Measurements from ENCODE around the gene PKD2.

DNA sequence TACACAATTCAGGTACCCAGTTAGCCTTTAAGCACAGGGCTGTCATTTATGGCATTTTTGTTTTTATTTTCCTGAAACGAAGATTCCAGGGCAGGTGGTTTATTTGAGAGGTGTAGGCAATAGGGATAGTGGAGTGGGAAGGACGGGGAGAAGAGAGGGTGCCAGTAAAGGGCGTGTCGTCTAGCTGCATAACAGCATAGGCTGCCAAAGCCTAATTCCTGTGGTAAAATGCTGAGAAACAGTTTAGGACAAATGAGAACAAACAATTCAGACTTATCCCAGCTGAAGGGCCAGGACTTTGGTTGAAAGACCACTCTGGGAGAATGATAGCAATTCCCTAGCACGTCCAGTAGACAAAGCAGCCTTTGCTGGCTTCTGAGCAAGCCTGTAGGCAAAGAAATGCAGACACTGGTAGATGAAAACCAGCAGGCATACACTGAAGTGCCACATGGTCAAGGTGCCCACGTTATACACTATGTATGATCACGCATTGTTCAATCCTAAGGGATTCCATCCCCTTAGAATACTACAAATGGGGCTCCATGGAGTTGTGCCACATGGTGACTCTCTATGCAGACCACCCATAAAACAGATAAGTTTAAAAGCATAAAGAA lies 70.6 kb downstream of the PKD2 start:
- TF ChIP-seq, protein P1, sequence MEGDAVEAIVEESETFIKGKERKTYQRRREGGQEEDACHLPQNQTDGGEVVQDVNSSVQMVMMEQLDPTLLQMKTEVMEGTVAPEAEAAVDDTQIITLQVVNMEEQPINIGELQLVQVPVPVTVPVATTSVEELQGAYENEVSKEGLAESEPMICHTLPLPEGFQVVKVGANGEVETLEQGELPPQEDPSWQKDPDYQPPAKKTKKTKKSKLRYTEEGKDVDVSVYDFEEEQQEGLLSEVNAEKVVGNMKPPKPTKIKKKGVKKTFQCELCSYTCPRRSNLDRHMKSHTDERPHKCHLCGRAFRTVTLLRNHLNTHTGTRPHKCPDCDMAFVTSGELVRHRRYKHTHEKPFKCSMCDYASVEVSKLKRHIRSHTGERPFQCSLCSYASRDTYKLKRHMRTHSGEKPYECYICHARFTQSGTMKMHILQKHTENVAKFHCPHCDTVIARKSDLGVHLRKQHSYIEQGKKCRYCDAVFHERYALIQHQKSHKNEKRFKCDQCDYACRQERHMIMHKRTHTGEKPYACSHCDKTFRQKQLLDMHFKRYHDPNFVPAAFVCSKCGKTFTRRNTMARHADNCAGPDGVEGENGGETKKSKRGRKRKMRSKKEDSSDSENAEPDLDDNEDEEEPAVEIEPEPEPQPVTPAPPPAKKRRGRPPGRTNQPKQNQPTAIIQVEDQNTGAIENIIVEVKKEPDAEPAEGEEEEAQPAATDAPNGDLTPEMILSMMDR (IDR thresholded peaks at IDR 0.05; ENCODE audit: low read length): no peak
- TF ChIP-seq EZH2 (optimal IDR thresholded peaks at IDR 0.05; ENCODE audit: low read depth, low read length) (no peak), EZH2phosphoT487 (IDR thresholded peaks at IDR 0.05; ENCODE audit: low read length) (no peak)

Measured in MM.1S (cell line).